H1 (cell line): ENCODE data around the gene IMPDH1. TPM values are rescaled to one million over a fixed set of nuclear protein-coding genes. Genes with fewer than 3 reads are reported as not detected.
A peak's percentile ranks its signal among the peaks of the same experiment; 100 is the strongest.

Experiments used
- BCL11A ChIP-seq, 2 experiments: IDR thresholded peaks; one replicate each; pipeline ENCODE4 v1.6.1; 2011; ENCODE audit warnings: low read depth in 2 of 2, low read length in 2 of 2, mild to moderate bottlenecking in 2 of 2
- CBX8 ChIP-seq: fragments of 300-800, 300-1000 bp; sonication (generic); IDR thresholded peaks from 2 replicates; pipeline ENCODE4 v1.7.1; 2016; ENCODE audit warnings: low read depth, low read length, borderline replicate concordance
- CHD2 ChIP-seq: IDR thresholded peaks from 2 replicates; pipeline ENCODE4 v1.6.1; 2012; ENCODE audit warnings: low read length, improper control_type of control experiment
- CTCF ChIP-seq, 3 experiments: IDR thresholded peaks; 1 replicate in 2 of 3; 2 replicates in 1 of 3; pipeline versions ENCODE4 v1.5.1 to v1.6.1; 2011; ENCODE audit warnings: low read length in 3 of 3, mild to moderate bottlenecking in 3 of 3, inconsistent platforms in 2 of 3, low read depth in 1 of 3, moderate library complexity in 1 of 3; ENCODE audit not compliant: insufficient read depth in 1 of 3; ENCODE audit errors: control extremely low read depth in 1 of 3
- HDAC2 ChIP-seq, 2 experiments: fragments of 300-600 bp in 1 of 2; sonication (generic) in 1 of 2; IDR thresholded peaks; 2 replicates each; pipeline ENCODE4 v1.6.1; 2011 to 2012; ENCODE audit warnings: low read depth in 2 of 2, low read length in 2 of 2, mild to moderate bottlenecking in 2 of 2, moderate library complexity in 2 of 2, borderline replicate concordance in 1 of 2, inconsistent platforms in 1 of 2
- JUN ChIP-seq: IDR thresholded peaks from 2 replicates; pipeline ENCODE4 v1.6.1; 2011; ENCODE audit warnings: low read depth, mild to moderate bottlenecking, improper control_type of control experiment, low read length
- MAX ChIP-seq: IDR thresholded peaks from 2 replicates; pipeline ENCODE4 v1.6.1; 2012; ENCODE audit warnings: inconsistent platforms
- RAD21 ChIP-seq, 2 experiments: IDR thresholded peaks in 1 of 2; conservative IDR thresholded peaks in 1 of 2; 2 replicates each; pipeline ENCODE4 v1.6.1; 2011; ENCODE audit warnings: low read depth in 2 of 2, low read length in 2 of 2, improper control_type of control experiment in 1 of 2, inconsistent platforms in 1 of 2, mild to moderate bottlenecking in 1 of 2, moderate library complexity in 1 of 2
- SAP30 ChIP-seq: fragments of 300-600 bp; sonication (generic); IDR thresholded peaks from 2 replicates; pipeline ENCODE4 v1.7.1; 2012; ENCODE audit warnings: low read length, moderate library complexity, mild to moderate bottlenecking, inconsistent platforms; ENCODE audit not compliant: insufficient read depth, insufficient replicate concordance
- USF2 ChIP-seq: IDR thresholded peaks from 2 replicates; pipeline ENCODE4 v1.6.1; 2011; ENCODE audit warnings: low read length, improper control_type of control experiment
- polyA plus RNA-seq, 7 experiments: library from polyadenylated mRNA; depleted of rRNA in 3 of 7; stranded (reverse) in 5 of 7; unstranded in 2 of 7; fragments of >200 nt in 5 of 7; fragments of 200-250 nt in 2 of 7; gene quantifications; 1 replicate in 5 of 7; 2 replicates in 1 of 7; 4 replicates in 1 of 7; pipeline versions ENCODE4 v1.2.1 to v1.2.3, GENCODE V29; 2011 to 2013; ENCODE audit warnings: missing spikeins in 2 of 7, mixed read lengths in 2 of 7
- total RNA-seq: library from RNA; stranded (reverse); fragmentation: NEBNext Ultra II Directional; extraction: Animal tissue kit (Norgen Biotek cat#: 25700); gene quantifications from 2 replicates; pipeline ENCODE4 v1.2.1, GENCODE V29; 2021

IMPDH1 gene
- total and polyA plus RNA-seq, 2 of the 8 experiments (the other 6 are each of a cell fraction or from before 2014, with no cell fraction given), result 45.8 TPM

GRCh38 chr7:128381161-128381821, 28.5 kb downstream of the IMPDH1 start (continued):
- no peak for TF ChIP-seq CBX8
- TF ChIP-seq RAD21 (IDR thresholded peaks at IDR 0.05 in 1 of 2, conservative IDR thresholded peaks at IDR 0.05 in 1 of 2; ENCODE audit: low read depth in 2 of 2, low read length in 2 of 2), result peak; percentile 37 to 42; a peak in 3 of 4 replicates
- TF ChIP-seq BCL11A (IDR thresholded peaks at IDR 0.05; ENCODE audit: low read depth in 2 of 2, low read length in 2 of 2), result no peak
- no peak for TF ChIP-seq SAP30
- peak; percentile 75 to 92 (median 90) for TF ChIP-seq CTCF (IDR thresholded peaks at IDR 0.05; ENCODE audit: control extremely low read depth in 1 of 3, insufficient read depth in 1 of 3, low read depth in 1 of 3, low read length in 3 of 3)
- TF ChIP-seq CHD2, result no peak
- TF ChIP-seq HDAC2 (IDR thresholded peaks at IDR 0.05; ENCODE audit: borderline replicate concordance in 1 of 2, low read depth in 2 of 2, low read length in 2 of 2), result no peak
- TF ChIP-seq JUN, result no peak
- 0 out of 2 replicates have a peak, but pooled peaks have one; percentile 34 for TF ChIP-seq MAX
- no peak for TF ChIP-seq USF2
